IMR-90 (cell line): ENCODE results near the gene MEX3B. TPM values are rescaled to one million over a fixed set of nuclear protein-coding genes. Genes with fewer than 3 reads are reported as not detected.

Source experiments
- ATAC-seq: fragments of 200-7000 bp; cut with Tn5 transposase; 2 replicates; pipeline ENCODE4 v1.9.1; 2020; ENCODE audit warnings: low read depth, mild to moderate bottlenecking, moderate library complexity
- BruUV-seq: library from RNA; stranded (reverse); fragments of 400-500 nt; replicated peaks from 2 replicates; lab custom pipeline; 2021; lab: Mats Ljungman, UMichigan
- CTCF ChIA-PET: fragments of 300-600 bp; formaldehyde crosslinking; extraction: SDS; loops from one replicate; lab custom pipeline; 2021; ENCODE audit warnings: antibody characterized with exemption; lab: Yijun Ruan, JAX
- POLR2A ChIA-PET: fragments of 300-600 bp; sonication (Branson Sonifier 250); formaldehyde crosslinking; loops from one replicate; lab custom pipeline; 2022; ENCODE audit warnings: antibody characterized with exemption; ENCODE audit not compliant: unreplicated experiment; lab: Charles Lee
- DNase-seq: peaks from one replicate; pipeline ENCODE4 v3.0.0; 2013
- H2AFZ ChIP-seq: replicated peaks from 2 replicates; pipeline ENCODE3; 2013; ENCODE audit warnings: low read length, mild to moderate bottlenecking; ENCODE audit not compliant: poor library complexity
- H2AK5ac ChIP-seq: 2 replicates; pipeline ENCODE4 v1.6.1; 2013; ENCODE audit warnings: low read depth, low read length, inconsistent platforms
- H2AK9ac ChIP-seq: replicated peaks from 2 replicates; pipeline ENCODE3; 2013; ENCODE audit warnings: mild to moderate bottlenecking, low read depth, low read length, moderate library complexity; ENCODE audit not compliant: poor library complexity
- H2BK120ac ChIP-seq: 2 replicates; pipeline ENCODE4 v1.6.1; 2013; ENCODE audit warnings: low read depth, low read length, inconsistent platforms
- H2BK15ac ChIP-seq: 3 replicates; pipeline ENCODE4 v1.6.1; 2013; ENCODE audit warnings: low read depth, low read length, inconsistent platforms
- H2BK20ac ChIP-seq: 2 replicates; pipeline ENCODE4 v1.6.1; 2013; ENCODE audit warnings: low read depth, mild to moderate bottlenecking, inconsistent platforms, low read length, moderate library complexity
- H2BK5ac ChIP-seq: 2 replicates; pipeline ENCODE4 v1.6.1; 2013; ENCODE audit warnings: mild to moderate bottlenecking, low read depth, low read length, inconsistent platforms; ENCODE audit not compliant: poor library complexity, severe bottlenecking
- H3K14ac ChIP-seq: replicated peaks from 2 replicates; pipeline ENCODE4 v1.6.1; 2013; ENCODE audit warnings: low read depth, low read length, inconsistent platforms
- H3K18ac ChIP-seq: 2 replicates; pipeline ENCODE4 v1.6.1; 2013; ENCODE audit warnings: low read depth, low read length, control low read depth
- H3K23ac ChIP-seq: 2 replicates; pipeline ENCODE4 v1.6.1; 2013; ENCODE audit warnings: low read depth, low read length, inconsistent platforms
- H3K27ac ChIP-seq: 2 replicates; pipeline ENCODE4 v1.5.1; 2013; ENCODE audit warnings: mild to moderate bottlenecking, control low read depth, low read length; ENCODE audit not compliant: insufficient read depth
- H3K27me3 ChIP-seq: 2 replicates; pipeline ENCODE4 v1.6.1; 2013; ENCODE audit warnings: low read length; ENCODE audit not compliant: control insufficient read depth, insufficient read depth
- H3K36me3 ChIP-seq: 2 replicates; pipeline ENCODE4 v1.6.1; 2013; ENCODE audit warnings: low read length, mixed read lengths; ENCODE audit not compliant: control insufficient read depth, insufficient read depth
- H3K4ac ChIP-seq: 2 replicates; pipeline ENCODE4 v1.6.1; 2013; ENCODE audit warnings: low read depth, low read length, inconsistent platforms
- H3K4me1 ChIP-seq: 2 replicates; pipeline ENCODE4 v1.6.1; 2013; ENCODE audit warnings: low read length, mixed read lengths; ENCODE audit not compliant: control insufficient read depth, insufficient read depth
- H3K4me2 ChIP-seq: 2 replicates; pipeline ENCODE4 v1.6.1; 2013; ENCODE audit warnings: low read depth, mild to moderate bottlenecking, control low read depth, low read length, moderate library complexity
- H3K4me3 ChIP-seq: 2 replicates; pipeline ENCODE4 v1.5.1; 2013; ENCODE audit warnings: low read depth, mild to moderate bottlenecking, control low read depth, low read length, moderate library complexity; ENCODE audit not compliant: insufficient read depth
- H3K56ac ChIP-seq: 2 replicates; pipeline ENCODE4 v1.6.1; 2013; ENCODE audit warnings: low read length, inconsistent platforms; ENCODE audit not compliant: insufficient read depth; ENCODE audit errors: extremely low read depth
- H3K79me1 ChIP-seq, 2 experiments: 2 replicates each; pipeline ENCODE4 v1.6.1; 2013; ENCODE audit warnings: low read length in 2 of 2, inconsistent platforms in 1 of 2, low read depth in 1 of 2
- H3K9ac ChIP-seq: 2 replicates; pipeline ENCODE4 v1.6.1; 2013; ENCODE audit warnings: low read depth, low read length, control low read depth
- H3K9me1 ChIP-seq: 2 replicates; pipeline ENCODE4 v1.6.1; 2013; ENCODE audit warnings: low read length, inconsistent platforms; ENCODE audit not compliant: insufficient read depth
- H3K9me3 ChIP-seq: 2 replicates; pipeline ENCODE4 v1.6.1; 2013; ENCODE audit warnings: low read length; ENCODE audit not compliant: control insufficient read depth, insufficient read depth
- H4K20me1 ChIP-seq: 2 replicates; pipeline ENCODE4 v1.6.1; 2013; ENCODE audit warnings: low read length, inconsistent platforms; ENCODE audit not compliant: insufficient read depth
- H4K5ac ChIP-seq: 2 replicates; pipeline ENCODE4 v1.6.1; 2013; ENCODE audit warnings: mild to moderate bottlenecking, low read depth, low read length, control low read depth
- H4K8ac ChIP-seq, 2 experiments: 2 replicates each; pipeline ENCODE4 v1.6.1; 2013; ENCODE audit warnings: low read depth in 2 of 2, low read length in 2 of 2, control low read depth in 1 of 2, inconsistent platforms in 1 of 2
- H4K91ac ChIP-seq: 2 replicates; pipeline ENCODE4 v1.6.1; 2013; ENCODE audit warnings: low read depth, low read length, inconsistent platforms; ENCODE audit not compliant: insufficient read depth
- BHLHE40 ChIP-seq: fragments of 150-350 bp; IDR thresholded peaks from 2 replicates; pipeline ENCODE4 v1.6.1; 2016; ENCODE audit warnings: mild to moderate bottlenecking, low read depth, low read length
- CEBPB ChIP-seq: IDR thresholded peaks from 2 replicates; pipeline ENCODE4 v1.6.1; 2012; ENCODE audit warnings: low read depth, low read length, improper control_type of control experiment
- CHD1 ChIP-seq: IDR thresholded peaks from 2 replicates; pipeline ENCODE4 v1.6.1; 2012; ENCODE audit warnings: low read depth, low read length, improper control_type of control experiment
- ELK1 ChIP-seq: fragments of 150-350 bp; IDR thresholded peaks from 2 replicates; pipeline ENCODE4 v1.6.1; 2016; ENCODE audit warnings: low read depth, mild to moderate bottlenecking, low read length, moderate library complexity, borderline replicate concordance
- FOS ChIP-seq: fragments of 150-350 bp; IDR thresholded peaks from 2 replicates; pipeline ENCODE4 v1.6.1; 2016; ENCODE audit warnings: low read depth, low read length
- MAFK ChIP-seq: IDR thresholded peaks from 2 replicates; pipeline ENCODE4 v1.6.1; 2012; ENCODE audit warnings: low read depth, low read length, improper control_type of control experiment
- MAZ ChIP-seq: IDR thresholded peaks from 2 replicates; pipeline ENCODE4 v1.6.1; 2012; ENCODE audit warnings: low read depth, mild to moderate bottlenecking, low read length, improper control_type of control experiment, moderate library complexity, borderline replicate concordance
- MXI1 ChIP-seq: IDR thresholded peaks from 2 replicates; pipeline ENCODE4 v1.6.1; 2012; ENCODE audit warnings: low read depth, mild to moderate bottlenecking, low read length, moderate library complexity, borderline replicate concordance
- NFE2L2 ChIP-seq: fragments of 150-350 bp; IDR thresholded peaks from 2 replicates; pipeline ENCODE4 v1.6.1; 2016; ENCODE audit warnings: low read depth, mild to moderate bottlenecking, low read length
- POLR2A ChIP-seq: IDR thresholded peaks from 2 replicates; pipeline ENCODE4 v1.6.1; 2012; ENCODE audit warnings: mild to moderate bottlenecking, low read depth, low read length
- RAD21 ChIP-seq: IDR thresholded peaks from 2 replicates; pipeline ENCODE4 v1.6.1; 2012; ENCODE audit warnings: low read length, improper control_type of control experiment
- RCOR1 ChIP-seq: IDR thresholded peaks from 2 replicates; pipeline ENCODE4 v1.6.1; 2012; ENCODE audit warnings: mild to moderate bottlenecking, low read length, improper control_type of control experiment; ENCODE audit not compliant: insufficient replicate concordance
- RFX5 ChIP-seq: IDR thresholded peaks from 2 replicates; pipeline ENCODE4 v1.8.0; 2012; ENCODE audit warnings: low read depth, mild to moderate bottlenecking, low read length, moderate library complexity
- SMC3 ChIP-seq: fragments of 150-350 bp; IDR thresholded peaks from 2 replicates; pipeline ENCODE4 v1.6.1; 2016; ENCODE audit warnings: low read depth, mild to moderate bottlenecking, antibody characterized with exemption, low read length, moderate library complexity
- WGBS, 2 experiments: methylation state at CpG; one replicate each; pipeline versions ENCODE4 v1.1.5 to v1.1.7; 2013; ENCODE audit warnings: missing lambda C conversion rate in 2 of 2; ENCODE audit not compliant: insufficient read length in 1 of 2; ENCODE audit errors: extremely low coverage in 2 of 2; 5-methylcytosine and 5-hydroxymethylcytosine counted together
- dilution Hi-C: fragments of 300-500 bp; cut with HindIII; formaldehyde crosslinking; loops from one replicate; pipeline ENCODE4 v1.14.3; 2018; ENCODE audit warnings: low sequenced_read_pairs; ENCODE audit not compliant: unreplicated experiment
- in situ Hi-C: fragments of 300-500 bp; cut with MboI; formaldehyde crosslinking; loops from 3 replicates; pipeline ENCODE4 v1.14.3; 2019; ENCODE audit warnings: low sequenced_read_pairs, inconsistent platforms, mixed read lengths
- intact Hi-C: fragments of 100-400 bp; cut with micrococcal nuclease; formaldehyde crosslinking; loops from 2 replicates; pipeline ENCODE4 v1.10.0; 2022
- polyA plus RNA-seq, 3 experiments: library from polyadenylated mRNA; depleted of rRNA; stranded (reverse); fragments of >200 nt; gene quantifications; 2 replicates each; pipeline ENCODE4 v1.2.3, GENCODE V29; 2012; ENCODE audit warnings: low replicate concordance in 1 of 3
- total RNA-seq: library from RNA; depleted of rRNA; stranded (reverse); fragments of >200 nt; gene quantifications from 2 replicates; pipeline ENCODE4 v1.2.3, GENCODE V29; 2012
- TF ChIP-seq, protein P1 (sequence below): fragments of 150-350 bp; IDR thresholded peaks from 2 replicates; pipeline ENCODE4 v1.6.1; 2017; ENCODE audit warnings: mild to moderate bottlenecking, antibody characterized with exemption, low read length, low read depth
- TF ChIP-seq, protein P2 (sequence below): conservative IDR thresholded peaks from 2 replicates; pipeline ENCODE4 v1.5.1; 2012; ENCODE audit warnings: mild to moderate bottlenecking, low read depth, low read length, improper control_type of control experiment

MEX3B gene
- total and polyA plus RNA-seq, 2 of the 4 experiments (the other 2 are of a cell fraction): 3.6 to 12.9 TPM

GRCh38 chr15:82086243-82086995 lies 40.6 kb upstream of the MEX3B start:
- peaks cover 8% of the 10 kb centered on the region for H3K9me1 ChIP-seq
- no peak overlapping the region for H2BK5ac ChIP-seq
- H2AK5ac ChIP-seq: 0 out of 2 replicates have a peak overlapping the region, but pooled peaks have one; percentile 10
- TF ChIP-seq BHLHE40: no peak
- TF ChIP-seq, protein P1, sequence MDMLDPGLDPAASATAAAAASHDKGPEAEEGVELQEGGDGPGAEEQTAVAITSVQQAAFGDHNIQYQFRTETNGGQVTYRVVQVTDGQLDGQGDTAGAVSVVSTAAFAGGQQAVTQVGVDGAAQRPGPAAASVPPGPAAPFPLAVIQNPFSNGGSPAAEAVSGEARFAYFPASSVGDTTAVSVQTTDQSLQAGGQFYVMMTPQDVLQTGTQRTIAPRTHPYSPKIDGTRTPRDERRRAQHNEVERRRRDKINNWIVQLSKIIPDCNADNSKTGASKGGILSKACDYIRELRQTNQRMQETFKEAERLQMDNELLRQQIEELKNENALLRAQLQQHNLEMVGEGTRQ: no peak
- no peak for TF ChIP-seq SMC3
- no peak for TF ChIP-seq NFE2L2
- no peak for TF ChIP-seq MXI1
- no peak for TF ChIP-seq POLR2A
- no peak for TF ChIP-seq RCOR1
- TF ChIP-seq, protein P2, sequence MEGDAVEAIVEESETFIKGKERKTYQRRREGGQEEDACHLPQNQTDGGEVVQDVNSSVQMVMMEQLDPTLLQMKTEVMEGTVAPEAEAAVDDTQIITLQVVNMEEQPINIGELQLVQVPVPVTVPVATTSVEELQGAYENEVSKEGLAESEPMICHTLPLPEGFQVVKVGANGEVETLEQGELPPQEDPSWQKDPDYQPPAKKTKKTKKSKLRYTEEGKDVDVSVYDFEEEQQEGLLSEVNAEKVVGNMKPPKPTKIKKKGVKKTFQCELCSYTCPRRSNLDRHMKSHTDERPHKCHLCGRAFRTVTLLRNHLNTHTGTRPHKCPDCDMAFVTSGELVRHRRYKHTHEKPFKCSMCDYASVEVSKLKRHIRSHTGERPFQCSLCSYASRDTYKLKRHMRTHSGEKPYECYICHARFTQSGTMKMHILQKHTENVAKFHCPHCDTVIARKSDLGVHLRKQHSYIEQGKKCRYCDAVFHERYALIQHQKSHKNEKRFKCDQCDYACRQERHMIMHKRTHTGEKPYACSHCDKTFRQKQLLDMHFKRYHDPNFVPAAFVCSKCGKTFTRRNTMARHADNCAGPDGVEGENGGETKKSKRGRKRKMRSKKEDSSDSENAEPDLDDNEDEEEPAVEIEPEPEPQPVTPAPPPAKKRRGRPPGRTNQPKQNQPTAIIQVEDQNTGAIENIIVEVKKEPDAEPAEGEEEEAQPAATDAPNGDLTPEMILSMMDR: no peak
- no peak for TF ChIP-seq CEBPB
- no peak for TF ChIP-seq ELK1
- no peak for TF ChIP-seq RFX5
- no peak for TF ChIP-seq MAZ
- no peak for TF ChIP-seq RAD21
- TF ChIP-seq CHD1: no peak
- no peak for TF ChIP-seq FOS
- no peak for TF ChIP-seq MAFK
- no peak overlapping the region for H2BK20ac ChIP-seq
- no peaks in the 10 kb centered on the region for H4K20me1 ChIP-seq
- no peak overlapping the region for H3K27ac ChIP-seq
- DNase-seq (no peak), ATAC-seq (no peak)
- H3K18ac ChIP-seq: no peak overlapping the region
- no peaks in the 10 kb centered on the region for H3K79me1 ChIP-seq
- no peaks in the 10 kb centered on the region for H3K36me3 ChIP-seq
- no peak overlapping the region for H4K8ac ChIP-seq
- dilution Hi-C loops (no loop called here), in situ Hi-C loops (no loop called here), intact Hi-C loops (no loop called here)
- no peak overlapping the region for H3K23ac ChIP-seq
- POLR2A ChIA-PET: no interaction called here
- H3K4me2 ChIP-seq: no peak overlapping the region
- no peak overlapping the region for H3K14ac ChIP-seq
- no peak overlapping the region for H3K56ac ChIP-seq
- H3K4ac ChIP-seq: no peak overlapping the region
- CTCF ChIA-PET: no interaction called here
- peaks cover 5% of the 10 kb centered on the region for H3K4me1 ChIP-seq
- no peak overlapping the region for H3K9ac ChIP-seq
- H2AFZ ChIP-seq: no peak overlapping the region
- no peaks in the 10 kb centered on the region for H3K9me3 ChIP-seq
- H3K27me3 ChIP-seq: no peaks in the 10 kb centered on the region
- H2AK9ac ChIP-seq: no peak overlapping the region
- no TSS peak for BruUV-seq
- 92% methylated on average over 3 of the region's 16 CpGs; no CpG with 5 or more reads in 1 of the 2 experiments for WGBS, 2 experiments
- no peak overlapping the region for H4K91ac ChIP-seq
- no peak overlapping the region for H2BK120ac ChIP-seq
- no peak overlapping the region for H2BK15ac ChIP-seq
- no peak overlapping the region for H4K5ac ChIP-seq
- no peak overlapping the region for H3K4me3 ChIP-seq
